ENCODE results near the gene UNC13B.

UNC13B gene

DNA sequence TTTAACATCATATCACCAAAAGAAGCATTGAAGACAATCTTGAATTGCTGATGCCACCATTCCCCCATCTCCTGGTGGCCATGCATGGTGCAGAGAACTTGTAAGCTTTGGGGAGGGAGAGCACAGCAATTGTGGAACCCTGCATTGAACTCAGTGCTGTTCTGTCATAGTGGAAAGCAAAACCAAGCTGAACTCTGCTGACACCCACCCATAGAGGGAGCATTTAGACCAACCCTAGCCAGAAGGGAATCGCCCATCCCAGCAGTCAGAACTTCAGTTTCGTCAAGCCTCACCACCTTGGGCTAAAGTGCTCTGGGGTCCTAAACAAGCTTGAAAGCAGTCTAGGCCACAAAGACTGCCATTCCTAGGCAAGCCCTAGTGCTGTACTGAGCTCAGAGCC is 290.7 kb downstream of the UNC13B start:
- DNase-seq: no peak

DNA sequence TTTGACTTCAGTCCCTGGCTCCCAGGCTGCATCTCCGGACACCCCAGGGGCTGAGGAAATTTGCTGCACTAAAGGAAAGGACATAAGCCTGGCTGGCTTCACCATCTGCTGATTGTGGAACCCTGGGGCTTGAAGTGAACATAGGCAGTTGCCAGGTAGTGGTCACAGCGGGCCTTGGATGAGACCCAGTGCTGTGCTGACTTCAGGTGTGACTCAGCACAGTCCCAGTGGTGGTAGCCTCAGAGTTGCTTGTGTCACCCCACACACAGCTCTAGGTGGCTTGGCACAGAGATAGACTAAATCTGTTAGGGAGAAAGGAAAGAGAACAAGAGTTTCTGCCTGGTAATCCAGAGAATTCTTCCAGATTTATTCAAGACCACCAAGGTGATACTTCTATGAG is 292.0 kb downstream of the UNC13B start:
- no peak for DNase-seq
